ENCODE data around the gene SLC12A4. TPM values are rescaled to one million over a fixed set of nuclear protein-coding genes. Genes with fewer than 3 reads are reported as not detected.

SLC12A4 gene
- total and polyA plus RNA-seq, 2 of the 13 experiments (the other 11 are each of a cell fraction or from before 2014, with no cell fraction given): 65.1 to 84.3 TPM

- no peak for TF ChIP-seq ZNF609 (CRISPR knock-in tag; IDR thresholded peaks at IDR 0.05; ENCODE audit: borderline replicate concordance)
- TF ChIP-seq ZBTB3 (CRISPR knock-in tag; IDR thresholded peaks at IDR 0.05; ENCODE audit: borderline replicate concordance, low read depth): no peak
- no peak; the same call in none of the 2 replicates for TF ChIP-seq HOXD1 (CRISPR knock-in tag; IDR thresholded peaks at IDR 0.05)
- no peak for TF ChIP-seq ZMYM2 (CRISPR knock-in tag; IDR thresholded peaks at IDR 0.05)
- TF ChIP-seq IRX3 (CRISPR knock-in tag; IDR thresholded peaks at IDR 0.05; ENCODE audit: borderline replicate concordance, low read depth): 0 out of 2 replicates have a peak, but pooled peaks have one; percentile 10
- TF ChIP-seq ZFP1 (CRISPR knock-in tag; IDR thresholded peaks at IDR 0.05): no peak
- no peak for TF ChIP-seq ZNF777 (CRISPR knock-in tag; IDR thresholded peaks at IDR 0.05)
- no peak for TF ChIP-seq TEAD3 (CRISPR knock-in tag; optimal IDR thresholded peaks at IDR 0.05; ENCODE audit: borderline replicate concordance)
- no peak for TF ChIP-seq ZMYM3 (CRISPR knock-in tag; IDR thresholded peaks at IDR 0.05)
- TF ChIP-seq TBX3 (IDR thresholded peaks at IDR 0.05; ENCODE audit: borderline replicate concordance): no peak
- no peak for TF ChIP-seq AGO1 (IDR thresholded peaks at IDR 0.05; ENCODE audit: low read depth, low read length, poor library complexity, severe bottlenecking)
- no peak for TF ChIP-seq ZNF574 (CRISPR knock-in tag; IDR thresholded peaks at IDR 0.05)
- no peak for TF ChIP-seq ZNF766 (CRISPR knock-in tag; IDR thresholded peaks at IDR 0.05; ENCODE audit: borderline replicate concordance)
- TF ChIP-seq MYC (CRISPR knock-in tag; IDR thresholded peaks at IDR 0.05; ENCODE audit: borderline replicate concordance): no peak
- TF ChIP-seq, protein P1, sequence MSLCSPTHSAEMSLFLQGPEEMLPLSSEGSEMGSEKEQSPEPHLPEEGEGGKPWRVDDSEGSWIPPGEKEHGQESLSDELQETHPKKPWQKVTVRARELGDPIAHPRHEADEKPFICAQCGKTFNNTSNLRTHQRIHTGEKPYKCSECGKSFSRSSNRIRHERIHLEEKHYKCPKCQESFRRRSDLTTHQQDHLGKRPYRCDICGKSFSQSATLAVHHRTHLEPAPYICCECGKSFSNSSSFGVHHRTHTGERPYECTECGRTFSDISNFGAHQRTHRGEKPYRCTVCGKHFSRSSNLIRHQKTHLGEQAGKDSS (CRISPR knock-in tag; IDR thresholded peaks at IDR 0.05; ENCODE audit: borderline replicate concordance, low read depth): no peak
- no peak; the same call in none of the 2 replicates for TF ChIP-seq HDAC1 (CRISPR knock-in tag; IDR thresholded peaks at IDR 0.05)
- no peak for TF ChIP-seq ADNP (CRISPR knock-in tag; IDR thresholded peaks at IDR 0.05)
- no peak for TF ChIP-seq GPBP1L1 (CRISPR knock-in tag; IDR thresholded peaks at IDR 0.05)
- TF ChIP-seq PTBP1 (IDR thresholded peaks at IDR 0.05; ENCODE audit: low read depth, low read length, poor library complexity, severe bottlenecking): no peak
These were observed 32.1 kb downstream of the SLC12A4 start, which contains the start of gene PSMB10 (continued) for GRCh38 chr16:67936124-67936879.
